SK-N-SH (cell line): ENCODE data around the gene OR5A2. TPM values are rescaled to one million over a fixed set of nuclear protein-coding genes. Genes with fewer than 3 reads are reported as not detected.
"Not testable (repeated sequence)": the region's sequence is repeated elsewhere in the genome, so short reads cannot be mapped to it uniquely, and the experiment has no call there.

Experiments used
- CTCF ChIA-PET: fragments of 300-600, 350-600 bp; formaldehyde crosslinking; extraction: SDS; loops from one replicate; lab custom pipeline; 2021; lab: Yijun Ruan, JAX
- POLR2A ChIA-PET: fragments of 350-600 bp; sonication (Branson Sonifier 250); formaldehyde crosslinking; extraction: SDS; loops from one replicate; lab custom pipeline; 2020; ENCODE audit warnings: antibody characterized with exemption, inconsistent platforms; lab: Yijun Ruan, JAX
- DNase-seq: peaks from one replicate; pipeline ENCODE4 v3.0.0; 2012
- H2AFZ ChIP-seq: fragments of 200-600 bp; sonication (generic); 2 replicates; pipeline ENCODE4 v1.8.1; 2016; ENCODE audit warnings: antibody characterized with exemption, mild to moderate bottlenecking, low read depth
- H3F3A ChIP-seq: fragments of 200-600 bp; sonication (generic); replicated peaks from 2 replicates; pipeline ENCODE3; 2016; ENCODE audit warnings: antibody characterized with exemption, mild to moderate bottlenecking; ENCODE audit not compliant: insufficient read depth
- H3K27ac ChIP-seq, 2 experiments: fragments of 200-500 bp in 1 of 2; fragments of 200-600 bp in 1 of 2; sonication (Bioruptor generic) in 1 of 2; sonication (generic), shearing (Covaris generic) in 1 of 2; 2 replicates each; pipeline versions ENCODE4 v1.5.1 to v1.6.1; 2014 to 2016; ENCODE audit warnings: low read depth in 2 of 2, inconsistent platforms in 1 of 2, low read length in 1 of 2, mild to moderate bottlenecking in 1 of 2, mixed read lengths in 1 of 2
- H3K27me3 ChIP-seq: fragments of 200-600 bp; sonication (generic), shearing (Covaris generic); 2 replicates; pipeline ENCODE4 v1.6.1; 2016; ENCODE audit warnings: mixed run types; ENCODE audit not compliant: insufficient read depth
- H3K36me3 ChIP-seq, 2 experiments: fragments of 200-500 bp in 1 of 2; fragments of 200-600 bp in 1 of 2; sonication (Bioruptor generic) in 1 of 2; sonication (generic) in 1 of 2; replicated peaks in 1 of 2; 2 replicates each; pipeline versions ENCODE3 to v1.5.1; 2014 to 2016; ENCODE audit warnings: low read length in 1 of 2, mild to moderate bottlenecking in 1 of 2; ENCODE audit not compliant: insufficient read depth in 2 of 2, control insufficient read depth in 1 of 2
- H3K4me1 ChIP-seq, 2 experiments: fragments of 200-500 bp in 1 of 2; fragments of 200-600 bp in 1 of 2; sonication (Bioruptor generic) in 1 of 2; sonication (generic), shearing (Covaris generic) in 1 of 2; 2 replicates each; pipeline versions ENCODE4 v1.5.1 to v1.6.1; 2014 to 2016; ENCODE audit warnings: low read depth in 1 of 2, low read length in 1 of 2, mixed run types in 1 of 2; ENCODE audit not compliant: insufficient read depth in 2 of 2, control insufficient read depth in 1 of 2
- H3K4me2 ChIP-seq: fragments of 200-600 bp; sonication (generic), shearing (Covaris generic); 2 replicates; pipeline ENCODE4 v1.6.1; 2017; ENCODE audit warnings: mixed run types
- H3K4me3 ChIP-seq, 2 experiments: fragments of 200-500 bp in 1 of 2; fragments of 200-600 bp in 1 of 2; sonication (Bioruptor generic) in 1 of 2; sonication (generic), shearing (Covaris generic) in 1 of 2; 2 replicates each; pipeline versions ENCODE4 v1.5.1 to v1.8.1; 2014 to 2016; ENCODE audit warnings: low read depth in 2 of 2, inconsistent platforms in 1 of 2, low read length in 1 of 2, mild to moderate bottlenecking in 1 of 2, mixed read lengths in 1 of 2, moderate library complexity in 1 of 2
- H3K79me2 ChIP-seq: fragments of 200-600 bp; sonication (generic); 2 replicates; pipeline ENCODE4 v1.8.1; 2017; ENCODE audit warnings: mild to moderate bottlenecking; ENCODE audit not compliant: insufficient read depth
- H3K9ac ChIP-seq: fragments of 200-600 bp; sonication (generic); 2 replicates; pipeline ENCODE4 v1.6.1; 2017; ENCODE audit warnings: mixed run types
- H3K9me2 ChIP-seq: fragments of 200-600 bp; sonication (generic); 2 replicates; pipeline ENCODE4 v1.6.1; 2017; ENCODE audit warnings: mixed run types
- H3K9me3 ChIP-seq: fragments of 200-600 bp; sonication (generic); 2 replicates; pipeline ENCODE4 v1.6.1; 2017; ENCODE audit warnings: mixed run types, mild to moderate bottlenecking, moderate library complexity
- H4K20me1 ChIP-seq: fragments of 200-600 bp; sonication (generic); 2 replicates; pipeline ENCODE4 v1.6.1; 2017; ENCODE audit warnings: mild to moderate bottlenecking, mixed run types; ENCODE audit not compliant: insufficient read depth
- CTCF ChIP-seq: fragments of 200-600 bp; sonication (generic); IDR thresholded peaks from 2 replicates; pipeline ENCODE4 v1.6.1; 2017; ENCODE audit warnings: antibody characterized with exemption, mild to moderate bottlenecking, moderate library complexity
- ELF1 ChIP-seq: IDR thresholded peaks from 2 replicates; pipeline ENCODE4 v1.4.0; 2012
- EZH2phosphoT487 ChIP-seq: fragments of 200-600 bp; sonication (generic); IDR thresholded peaks from 2 replicates; pipeline ENCODE4 v1.6.1; 2017; ENCODE audit warnings: low read depth, mixed run types, mild to moderate bottlenecking, antibody characterized with exemption, moderate library complexity, borderline replicate concordance
- FOXM1 ChIP-seq: IDR thresholded peaks from 2 replicates; pipeline ENCODE4 v1.4.0; 2012; ENCODE audit warnings: low read depth, mild to moderate bottlenecking
- GABPA ChIP-seq: IDR thresholded peaks from 2 replicates; pipeline ENCODE4 v1.4.0; 2012; ENCODE audit warnings: low read depth, mild to moderate bottlenecking
- JUND ChIP-seq: IDR thresholded peaks from 2 replicates; pipeline ENCODE4 v1.4.0; 2012
- NFIC ChIP-seq: IDR thresholded peaks from 2 replicates; pipeline ENCODE4 v1.4.0; 2012; ENCODE audit warnings: borderline replicate concordance
- NRF1 ChIP-seq: IDR thresholded peaks from 2 replicates; pipeline ENCODE4 v1.6.1; 2012; ENCODE audit warnings: low read depth, mild to moderate bottlenecking, low read length
- PBX3 ChIP-seq: IDR thresholded peaks from 2 replicates; pipeline ENCODE4; 2012
- RFX5 ChIP-seq: IDR thresholded peaks from 2 replicates; pipeline ENCODE4 v1.6.1; 2012; ENCODE audit warnings: mild to moderate bottlenecking, improper control_type of control experiment, low read length
- YY1 ChIP-seq: IDR thresholded peaks from 2 replicates; pipeline ENCODE4 v1.4.0; 2012; ENCODE audit warnings: low read depth, mild to moderate bottlenecking
- ZBTB33 ChIP-seq: IDR thresholded peaks from 2 replicates; pipeline ENCODE4 v1.4.0; 2012; ENCODE audit warnings: low read depth, borderline replicate concordance
- WGBS: methylation state at CpG from one replicate; pipeline ENCODE4 v1.1.6; 2017; ENCODE audit warnings: low lambda C conversion rate; 5-methylcytosine and 5-hydroxymethylcytosine counted together
- polyA plus RNA-seq, 3 experiments: library from polyadenylated mRNA; depleted of rRNA; stranded (reverse); fragments of >200 nt; gene quantifications; 2 replicates each; pipeline ENCODE4 v1.2.3, GENCODE V29; 2012
- TF ChIP-seq, protein P1 (sequence below): IDR thresholded peaks from 2 replicates; pipeline ENCODE4 v1.4.0; 2012; ENCODE audit warnings: low read depth, borderline replicate concordance

OR5A2 gene
- polyA plus RNA-seq, 1 of the 3 experiments (the other 2 are of a cell fraction), result not detected

- CTCF ChIA-PET, result interaction anchor here (1.2 kb wide), 1 partner anchor 23 kb away, joined by 3 read pairs; no protein-coding TSS in a partner anchor
Measured at GRCh38 chr11:59448484-59448883, 22.3 kb upstream of the OR5A2 start.

DNA sequence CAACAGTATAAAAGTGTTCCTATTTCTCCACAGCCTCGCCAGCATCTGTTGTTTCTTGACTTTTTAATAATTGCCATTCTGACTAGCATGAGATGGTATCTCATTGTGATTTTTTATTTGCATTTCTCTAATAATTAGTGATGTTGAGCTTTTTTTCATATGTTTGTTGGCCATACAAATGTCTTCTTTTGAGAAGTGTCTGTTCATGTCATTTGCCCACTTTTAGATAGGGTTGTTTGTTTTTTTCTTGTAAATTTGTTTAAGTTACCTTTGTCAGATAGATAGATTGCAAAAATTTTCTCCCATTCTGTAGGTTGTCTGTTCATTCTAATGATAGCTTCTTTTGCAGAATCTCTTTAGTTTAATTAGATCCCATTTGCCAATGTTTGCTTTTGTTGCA lies 19.4 kb upstream of the OR5A2 start:
- H4K20me1 ChIP-seq, H3K4me1 ChIP-seq, H3K9me2 ChIP-seq, H3K4me2 ChIP-seq, H3K9me3 ChIP-seq, CTCF ChIA-PET, H2AFZ ChIP-seq, H3K4me3 ChIP-seq, H3K27me3 ChIP-seq, H3K79me2 ChIP-seq, H3K27ac ChIP-seq, H3K36me3 ChIP-seq, POLR2A ChIA-PET, H3F3A ChIP-seq, DNase-seq, H3K9ac ChIP-seq: not testable (repeated sequence)
- WGBS, result 0% methylated on average over 1 of the region's 1 CpG

More at GRCh38 chr11:59448484-59448883, 22.3 kb upstream of the OR5A2 start:
- H3K4me1 ChIP-seq, result no peaks in the 10 kb centered on the region
- no peaks in the 10 kb centered on the region; the same call in 1 of the 2 replicates for H3K27me3 ChIP-seq
- no peak for TF ChIP-seq FOXM1
- TF ChIP-seq, all 33 proteins: peak for 0
- H2AFZ ChIP-seq, result no peak overlapping the region
- 0% methylated on average over 2 of the region's 2 CpGs for WGBS
- H3K27ac ChIP-seq, result no peak overlapping the region
- DNase-seq, result no peak
- H3K9me2 ChIP-seq, result no peaks in the 10 kb centered on the region
- no peak overlapping the region for H3K4me2 ChIP-seq
- no peaks in the 10 kb centered on the region for H3K79me2 ChIP-seq
- H4K20me1 ChIP-seq, result no peaks in the 10 kb centered on the region
- no peak overlapping the region for H3K4me3 ChIP-seq
- no peaks in the 10 kb centered on the region for H3F3A ChIP-seq
- POLR2A ChIA-PET, result no interaction called here
- no peaks in the 10 kb centered on the region for H3K9me3 ChIP-seq
- H3K36me3 ChIP-seq, result no peaks in the 10 kb centered on the region
- H3K9ac ChIP-seq, result no peak overlapping the region

DNA sequence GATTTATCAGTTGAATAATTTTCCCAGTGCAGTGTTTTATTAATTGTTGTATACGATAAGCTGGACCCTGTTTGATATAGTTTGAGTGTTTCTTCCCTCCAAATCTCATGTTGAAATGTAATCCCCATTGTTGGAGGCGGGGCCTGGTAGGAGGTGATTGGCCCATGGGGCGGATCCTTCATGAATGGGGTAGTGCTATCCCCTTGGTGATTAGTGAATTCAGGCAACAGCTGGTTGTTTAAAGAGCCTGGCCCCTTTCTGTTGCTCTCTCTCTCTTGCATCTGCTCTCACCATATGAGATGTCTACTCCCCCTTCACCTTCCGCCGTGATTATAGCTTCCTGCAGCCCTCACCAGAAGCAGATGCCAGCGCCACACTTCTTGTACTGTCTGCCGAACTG lies 11.6 kb upstream of the OR5A2 start:
- Histone ChIP-seq H3K27ac (no peak overlapping the region), H2AFZ (no peak overlapping the region), H3K36me3 (no peaks in the 10 kb centered on the region), H3K79me2 (no peaks in the 10 kb centered on the region), H3K4me2 (no peak overlapping the region), H3K9ac (no peak overlapping the region), H3K27me3 (no peaks in the 10 kb centered on the region; the same call in 1 of the 2 replicates), H3K4me1 (no peaks in the 10 kb centered on the region), H3K4me3 (no peak overlapping the region), H3F3A (no peaks in the 10 kb centered on the region), H3K9me3 (no peaks in the 10 kb centered on the region), H4K20me1 (no peaks in the 10 kb centered on the region), H3K9me2 (no peaks in the 10 kb centered on the region)
- POLR2A ChIA-PET, result no interaction called here
- DNase-seq, result no peak
- CTCF ChIA-PET, result no interaction called here
- 7% methylated on average over 7 of the region's 7 CpGs for WGBS
- TF ChIP-seq ZBTB33, result no peak
- TF ChIP-seq, protein P1, sequence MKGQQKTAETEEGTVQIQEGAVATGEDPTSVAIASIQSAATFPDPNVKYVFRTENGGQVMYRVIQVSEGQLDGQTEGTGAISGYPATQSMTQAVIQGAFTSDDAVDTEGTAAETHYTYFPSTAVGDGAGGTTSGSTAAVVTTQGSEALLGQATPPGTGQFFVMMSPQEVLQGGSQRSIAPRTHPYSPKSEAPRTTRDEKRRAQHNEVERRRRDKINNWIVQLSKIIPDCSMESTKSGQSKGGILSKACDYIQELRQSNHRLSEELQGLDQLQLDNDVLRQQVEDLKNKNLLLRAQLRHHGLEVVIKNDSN, result no peak
- TF ChIP-seq YY1, result no peak
- TF ChIP-seq GABPA, result no peak
- no peak for TF ChIP-seq NFIC
- TF ChIP-seq NRF1, result no peak
- no peak for TF ChIP-seq JUND
- no peak for TF ChIP-seq PBX3
- TF ChIP-seq CTCF, result no peak
- no peak for TF ChIP-seq RFX5
- no peak for TF ChIP-seq ELF1
- TF ChIP-seq EZH2phosphoT487, result no peak
